Heart right ventricle (tissue), 16 donors: Measurements from ENCODE around the gene USO1. TPM values are rescaled to one million over a fixed set of nuclear protein-coding genes. Genes with fewer than 3 reads are reported as not detected.

ENCODE experiments used
- ATAC-seq, 8 donors: fragments of 200-7000 bp; cut with Tn5 transposase; one replicate each; pipeline ENCODE4 v1.9.1; 2020; ENCODE audit warnings: mild to moderate bottlenecking in 8 of 8, moderate library complexity in 8 of 8, moderate number of reproducible peaks in 1 of 8
- DNase-seq, 2 donors: peaks; one replicate each; pipeline ENCODE4 v3.0.0-alpha.2; 2020
- H3K27ac ChIP-seq, 10 donors: fragments of 200-600 bp; sonication (generic) in 2 of 10; one replicate each; pipeline versions ENCODE4 v1.5.0 to v1.8.0; 2020 to 2022; ENCODE audit warnings: mild to moderate bottlenecking in 3 of 10
- H3K27me3 ChIP-seq, 7 donors: fragments of 200-600 bp; one replicate each; pipeline ENCODE4 v1.8.0; 2021 to 2022; ENCODE audit warnings: mild to moderate bottlenecking in 2 of 7
- H3K36me3 ChIP-seq, 9 donors: fragments of 200-600 bp; sonication (generic) in 1 of 9; one replicate each; pipeline versions ENCODE4 v1.5.0 to v1.8.0; 2020 to 2022; ENCODE audit warnings: mild to moderate bottlenecking in 2 of 9
- H3K4me1 ChIP-seq, 9 donors: fragments of 200-600 bp; sonication (generic) in 1 of 9; one replicate each; pipeline versions ENCODE4 v1.5.0 to v1.8.0; 2020 to 2022; ENCODE audit warnings: mild to moderate bottlenecking in 4 of 9
- H3K4me3 ChIP-seq, 10 donors: fragments of 200-600 bp; sonication (generic) in 2 of 10; one replicate each; pipeline versions ENCODE4 v1.5.0 to v1.8.0; 2020 to 2022; ENCODE audit warnings: mild to moderate bottlenecking in 7 of 10, moderate library complexity in 2 of 10
- H3K9me3 ChIP-seq, 11 donors: fragments of 200-600 bp in 10 of 11; sonication (generic) in 2 of 11; one replicate each; pipeline versions ENCODE4 v1.5.0 to v1.8.0; 2013 to 2022; ENCODE audit warnings: mild to moderate bottlenecking in 2 of 11, control low read depth in 1 of 11, moderate library complexity in 1 of 11
- whole genome bisulfite sequencing, 2 donors: extraction: QIAGEN DNeasy Blood & Tissue Kit; methylation state at CpG; one replicate each; pipeline ENCODE4 v1.1.7; 2013; ENCODE audit warnings: inconsistent platforms in 1 of 2; 5-methylcytosine and 5-hydroxymethylcytosine counted together
- intact Hi-C, 10 donors: fragments of 100-400 bp; cut with DNase I; formaldehyde crosslinking; loops; one replicate each; pipeline versions ENCODE4 v1.11.1 to v1.14.2; 2022
- polyA plus RNA-seq, 2 donors: library from polyadenylated mRNA; stranded (reverse); fragments of 200-250 nt; gene quantifications; one replicate each; pipeline ENCODE4 v1.2.3, GENCODE V29; 2013
- total RNA-seq, 10 donors: library from RNA; stranded (reverse); fragmentation: NEBNext Ultra II Directional in 3 of 10; extraction: Animal tissue kit (Norgen Biotek cat#: 25700) in 3 of 10; gene quantifications; one replicate each; pipeline versions ENCODE4 v1.2.1 to v1.2.4, GENCODE V29; 2021 to 2023
- TF ChIP-seq, protein P1 (sequence below), 9 donors: fragments of 200-600 bp; sonication (generic) in 2 of 9; IDR thresholded peaks; one replicate each; pipeline versions ENCODE4 v1.5.0 to v1.8.0; 2021 to 2022; ENCODE audit warnings: antibody characterized with exemption in 9 of 9, mild to moderate bottlenecking in 5 of 9, moderate library complexity in 1 of 9
- donor health status: Arrhythmogenic right ventricular cardiomyopathy.
- donor health status: ischemic (EF 13 %, LVEDD 7.1; RV severe dilation, severe dysfunction).
- donor health status: healthy with polysubstance abuse.
- donor health status: DM: no; HTN: yes; CAD: no.
- donor health status: DM: no; HTN: no; CAD: no.
- donor health status: ischemic (EF 25% LVEDD 6.9; RV normal size, moderate dysfunction).
- donor health status: ischemic (EF 25% LVEDD 5.7; RV mildly dilated, moderate dysfunction).
- donor health status: healthy.
- donor health status: DM: yes; HTN: yes; CAD: no.
- donor health status: Ischemic cardiomyopathy.
- donor health status: ischemic (EF 35%, LVEDD 5.7; RV mildly dilated, moderate dysfunction).
- donor health status: nonischemic (EF 11% LVEDD 7.7; RV severe dilation, severe dysfunction).
- donor health status: DM: yes; HTN: yes; CAD: no.
- donor health status: PGD.
- donor health status: ischemic (EF 29% LVEDD 5.4; RV normal size, mild dysfunction).
- donor health status: nonischemic (EF 23%, LVEDD 6.1; RV moderate dilation, normal function).

USO1 gene
- total and polyA plus RNA-seq, 12 donors, result 43.8 to 98.7 (median 79.6) TPM

DNA sequence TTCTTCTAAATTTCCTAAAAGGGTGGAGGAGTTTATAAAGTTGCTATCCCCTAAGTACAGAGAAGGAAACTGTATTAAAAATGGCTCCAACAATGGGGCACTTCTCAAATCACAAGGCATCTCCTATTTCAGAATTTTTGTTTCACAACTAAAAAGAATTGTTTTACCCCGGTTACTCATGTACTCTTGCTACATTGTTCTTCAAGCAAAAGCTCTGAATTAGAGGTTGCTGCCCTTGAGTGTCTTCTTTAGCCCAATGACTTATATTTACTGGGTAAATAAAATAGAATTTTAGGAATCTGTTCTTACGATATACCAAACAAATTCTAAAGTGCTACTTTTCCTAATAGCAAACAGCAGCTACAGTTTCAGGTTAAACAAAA is 110.4 kb downstream of the USO1 start:
- ATAC-seq, result no peak
- Histone ChIP-seq H3K36me3 (no peaks in the 10 kb centered on the region), H3K4me3 (no peak overlapping the region), H3K27me3 (no peaks in the 10 kb centered on the region), H3K27ac (no peak overlapping the region), H3K9me3 (peaks cover 0 to 2% (median 0%) of the 10 kb centered on the region in 11 donors), H3K4me1 (peaks cover 0 to 6% (median 0%) of the 10 kb centered on the region in 9 donors)
- no peak for DNase-seq
- 96 to 99% methylated on average over 2 of the region's 2 CpGs for WGBS, 2 donors
- intact Hi-C loops, result no loop called here
- TF ChIP-seq, protein P1, sequence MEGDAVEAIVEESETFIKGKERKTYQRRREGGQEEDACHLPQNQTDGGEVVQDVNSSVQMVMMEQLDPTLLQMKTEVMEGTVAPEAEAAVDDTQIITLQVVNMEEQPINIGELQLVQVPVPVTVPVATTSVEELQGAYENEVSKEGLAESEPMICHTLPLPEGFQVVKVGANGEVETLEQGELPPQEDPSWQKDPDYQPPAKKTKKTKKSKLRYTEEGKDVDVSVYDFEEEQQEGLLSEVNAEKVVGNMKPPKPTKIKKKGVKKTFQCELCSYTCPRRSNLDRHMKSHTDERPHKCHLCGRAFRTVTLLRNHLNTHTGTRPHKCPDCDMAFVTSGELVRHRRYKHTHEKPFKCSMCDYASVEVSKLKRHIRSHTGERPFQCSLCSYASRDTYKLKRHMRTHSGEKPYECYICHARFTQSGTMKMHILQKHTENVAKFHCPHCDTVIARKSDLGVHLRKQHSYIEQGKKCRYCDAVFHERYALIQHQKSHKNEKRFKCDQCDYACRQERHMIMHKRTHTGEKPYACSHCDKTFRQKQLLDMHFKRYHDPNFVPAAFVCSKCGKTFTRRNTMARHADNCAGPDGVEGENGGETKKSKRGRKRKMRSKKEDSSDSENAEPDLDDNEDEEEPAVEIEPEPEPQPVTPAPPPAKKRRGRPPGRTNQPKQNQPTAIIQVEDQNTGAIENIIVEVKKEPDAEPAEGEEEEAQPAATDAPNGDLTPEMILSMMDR (IDR thresholded peaks at IDR 0.05), result no peak

DNA sequence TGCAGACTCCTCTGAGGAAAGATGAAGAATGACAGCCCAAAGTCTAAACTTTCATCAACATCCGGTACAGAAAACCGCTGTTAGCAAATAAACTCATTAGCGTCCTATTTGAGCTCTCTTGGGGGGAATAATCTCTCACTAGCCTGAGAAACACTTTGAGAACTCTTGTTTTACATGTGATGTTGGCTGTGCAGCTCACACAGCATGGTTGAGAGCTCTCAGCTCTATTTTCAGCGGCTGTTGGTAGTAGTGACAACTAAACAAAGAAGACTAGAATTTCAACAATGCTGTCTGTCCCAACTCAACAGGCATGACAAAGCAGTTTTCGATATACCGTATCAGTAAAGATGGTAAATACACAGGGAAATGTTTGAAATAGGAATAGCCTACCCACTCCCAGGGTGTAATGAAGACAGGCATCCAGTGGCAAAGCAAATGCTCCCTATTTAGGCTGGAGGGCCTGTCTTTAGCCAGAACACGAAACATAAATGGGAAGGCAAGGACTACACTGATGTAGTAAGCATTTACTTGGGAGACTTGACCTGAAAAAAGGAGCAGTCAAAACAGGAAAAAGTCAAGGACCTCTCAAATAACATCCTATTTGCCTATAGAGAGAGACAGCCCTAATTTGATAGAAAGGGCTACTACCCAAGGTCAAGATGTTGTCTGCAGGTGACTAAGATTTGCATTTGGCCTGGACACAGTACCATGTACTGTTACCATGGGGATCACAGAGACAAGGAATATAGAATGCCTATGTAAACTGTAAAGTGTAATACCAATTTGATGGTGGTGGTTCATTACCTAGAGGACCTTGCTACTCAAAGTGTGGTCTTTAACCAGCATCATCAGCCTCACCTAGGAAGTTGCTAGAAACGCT is 117.5 kb downstream of the USO1 start:
- no peaks in the 10 kb centered on the region for H3K27me3 ChIP-seq
- DNase-seq, result peak in 1 of 2 donors; percentile 13
- no peaks in the 10 kb centered on the region for H3K9me3 ChIP-seq
- TF ChIP-seq, protein P1 (IDR thresholded peaks at IDR 0.05), result no peak
- intact Hi-C loops, result loop anchor here in 1 of 10 donors (10.0 kb wide), 1 partner anchor 187 kb away; no protein-coding TSS in a partner anchor
- peak in 7 of 8 donors; percentile 71 to 91 (median 85) for ATAC-seq
- no peak overlapping the region for H3K4me3 ChIP-seq
- peak overlapping the region; percentile 3 to 83 (median 60) for H3K27ac ChIP-seq
- H3K4me1 ChIP-seq, result peaks cover 0 to 14% (median 6%) of the 10 kb centered on the region in 9 donors
- H3K36me3 ChIP-seq, result no peaks in the 10 kb centered on the region
- 43 to 58% methylated on average over 8 of the region's 8 CpGs for WGBS, 2 donors

DNA sequence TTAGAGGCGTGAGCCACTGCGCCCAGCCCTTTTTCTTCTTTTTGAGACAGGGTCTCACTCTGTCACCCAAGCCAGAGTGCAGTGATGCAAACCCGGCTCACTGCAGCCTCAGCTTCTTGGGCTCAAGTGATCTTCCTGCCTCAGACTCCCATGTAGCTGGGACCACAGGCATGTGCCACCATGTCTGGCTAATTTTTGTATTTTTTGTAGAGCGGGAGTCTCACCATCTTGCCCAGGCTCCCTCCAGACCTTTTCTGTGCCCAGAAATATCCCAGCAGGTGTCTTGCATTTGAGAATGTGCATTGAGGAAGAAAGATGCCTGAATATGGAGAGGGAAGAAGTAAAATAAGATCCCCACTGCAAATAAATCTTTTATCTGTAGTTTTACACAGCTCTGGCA is 119.2 kb downstream of the USO1 start:
- Histone ChIP-seq H3K4me3 (no peak overlapping the region), H3K9me3 (no peaks in the 10 kb centered on the region), H3K36me3 (no peaks in the 10 kb centered on the region), H3K27me3 (peaks cover 0 to 3% (median 0%) of the 10 kb centered on the region in 7 donors), H3K4me1 (peaks cover 0 to 22% (median 10%) of the 10 kb centered on the region in 9 donors), H3K27ac (no peak overlapping the region)
- TF ChIP-seq, protein P1 (IDR thresholded peaks at IDR 0.05), result no peak
- intact Hi-C loops, result loop anchor here in 1 of 10 donors (10.0 kb wide), 1 partner anchor 189 kb away; no protein-coding TSS in a partner anchor
- DNase-seq (no peak), ATAC-seq (no peak)
- WGBS, 2 donors, result 91 to 98% methylated on average over 4 of the region's 4 CpGs

DNA sequence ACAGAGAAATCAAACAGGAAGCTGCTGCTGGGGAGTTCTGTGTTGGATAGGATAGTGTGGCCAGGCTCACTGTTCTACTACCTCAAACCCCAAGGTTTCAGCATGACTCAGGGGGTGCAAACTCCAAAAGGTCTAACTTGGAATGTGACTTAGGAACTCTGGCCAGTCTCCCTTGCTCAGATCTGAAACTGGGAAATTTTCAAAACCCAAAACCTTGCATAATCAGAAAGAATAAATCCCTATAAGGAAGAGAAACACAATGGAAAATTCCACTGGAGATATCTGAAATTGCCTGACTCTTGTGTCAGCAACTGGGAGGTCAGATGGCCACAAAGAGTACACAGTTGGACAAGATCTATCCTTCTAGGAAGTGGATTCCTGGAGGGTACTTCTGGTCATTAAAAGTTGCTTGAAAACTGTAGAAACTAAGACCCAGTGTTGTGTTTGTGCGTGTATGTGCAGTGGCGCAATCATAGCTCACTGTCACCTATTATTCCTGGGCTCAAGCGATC is 119.8 kb downstream of the USO1 start:
- no peaks in the 10 kb centered on the region for H3K36me3 ChIP-seq
- H3K27ac ChIP-seq, result no peak overlapping the region
- peak in 2 of 8 donors; percentile 32 to 43 for ATAC-seq

More for the DNA sequence above, 119.8 kb downstream of the USO1 start:
- TF ChIP-seq, protein P1 (IDR thresholded peaks at IDR 0.05), result no peak
- Histone ChIP-seq H3K4me3 (no peak overlapping the region), H3K9me3 (no peaks in the 10 kb centered on the region), H3K27me3 (peaks cover 0 to 9% (median 0%) of the 10 kb centered on the region in 7 donors), H3K4me1 (peaks cover 0 to 24% (median 10%) of the 10 kb centered on the region in 9 donors)
- intact Hi-C loops, result loop anchor here in 1 of 10 donors (10.0 kb wide), 1 partner anchor 189 kb away; no protein-coding TSS in a partner anchor
- WGBS, 2 donors, result 94 to 97% methylated on average over 3 of the region's 3 CpGs
- no peak for DNase-seq
